ENCODE results near the gene RDX. TPM values are rescaled to one million over a fixed set of nuclear protein-coding genes. Genes with fewer than 3 reads are reported as not detected.

The RDX gene
- total and polyA plus RNA-seq, 2 of the 13 experiments (the other 11 are each of a cell fraction or from before 2014, with no cell fraction given) = 20.7 to 63.1 TPM

- TF ChIP-seq ZNF318 (CRISPR knock-in tag; IDR thresholded peaks at IDR 0.05) = no peak
- TF ChIP-seq ADNP (CRISPR knock-in tag; IDR thresholded peaks at IDR 0.05) = no peak
- no peak for TF ChIP-seq STAT5B (CRISPR knock-in tag; IDR thresholded peaks at IDR 0.05)
- no peak; the same call in 1 of the 2 replicates for TF ChIP-seq POLR2AphosphoS5 (IDR thresholded peaks at IDR 0.05; ENCODE audit: low read depth, low read length)
- TF ChIP-seq NCOA5 (CRISPR knock-in tag; IDR thresholded peaks at IDR 0.05) = no peak
- TF ChIP-seq ZNF512 (CRISPR knock-in tag; IDR thresholded peaks at IDR 0.05) = no peak
- TF ChIP-seq ZSCAN22 (CRISPR knock-in tag; IDR thresholded peaks at IDR 0.05) = no peak
- TF ChIP-seq ISL2 (CRISPR knock-in tag; IDR thresholded peaks at IDR 0.05) = no peak
- no peak for TF ChIP-seq ZNF850 (CRISPR knock-in tag; conservative IDR thresholded peaks at IDR 0.05)
- no peak; the same call in 1 of the 2 replicates for TF ChIP-seq SKIL (CRISPR knock-in tag; IDR thresholded peaks at IDR 0.05; ENCODE audit: borderline replicate concordance)
- TF ChIP-seq ZMAT3 (CRISPR knock-in tag; conservative IDR thresholded peaks at IDR 0.05) = peak; percentile 37; the same call in 1 of the 2 replicates
- TF ChIP-seq ZNF256 (CRISPR knock-in tag; conservative IDR thresholded peaks at IDR 0.05) = no peak
- no peak for TF ChIP-seq DPF2 (CRISPR knock-in tag; IDR thresholded peaks at IDR 0.05; ENCODE audit: borderline replicate concordance, low read depth)
- TF ChIP-seq ZEB1 (IDR thresholded peaks at IDR 0.05; ENCODE audit: insufficient replicate concordance, low read depth) = no peak
- no peak for TF ChIP-seq ZNF20 (CRISPR knock-in tag; IDR thresholded peaks at IDR 0.05)
- 0 out of 2 replicates have a peak, but pooled peaks have one; percentile 39 for TF ChIP-seq ZSCAN29 (CRISPR knock-in tag; conservative IDR thresholded peaks at IDR 0.05)
Measured at GRCh38 chr11:110296226-110297075, at the start of gene RDX (continued).

Data from HepG2 (cell line).